Omental fat pad (tissue), 4 donors: ENCODE results near the gene PDE1A. TPM values are rescaled to one million over a fixed set of nuclear protein-coding genes. Genes with fewer than 3 reads are reported as not detected.

Source experiments
- ATAC-seq: fragments of 150-250 bp; one replicate; pipeline ENCODE4 v1.9.1; 2016; ENCODE audit warnings: mild to moderate bottlenecking, moderate library complexity; ENCODE audit not compliant: low FRiP score
- DNase-seq: peaks from one replicate; pipeline ENCODE4 v3.0.0-alpha.2; 2019; ENCODE audit warnings: low spot score
- CTCF ChIP-seq, 3 donors: fragments of 450-650 bp; IDR thresholded peaks; one replicate each; pipeline ENCODE4 v1.5.1; 2016 to 2017; ENCODE audit warnings: antibody characterized with exemption in 3 of 3, mild to moderate bottlenecking in 3 of 3, moderate library complexity in 2 of 3
- total RNA-seq, 4 donors: library from RNA; depleted of rRNA; stranded (reverse); fragments of >200 nt; gene quantifications; one replicate each; pipeline ENCODE4 v1.1.0, GENCODE V29; 2016

Gene PDE1A
- total RNA-seq, 4 donors from 2014 or later, result 7.9 to 28.2 (median 13.1) TPM

GRCh38 chr2:182207049-182207746 is 219.6 kb downstream of the PDE1A start:
- no peak for ATAC-seq
- DNase-seq, result no peak
- TF ChIP-seq CTCF (IDR thresholded peaks at IDR 0.05), result no peak

DNA sequence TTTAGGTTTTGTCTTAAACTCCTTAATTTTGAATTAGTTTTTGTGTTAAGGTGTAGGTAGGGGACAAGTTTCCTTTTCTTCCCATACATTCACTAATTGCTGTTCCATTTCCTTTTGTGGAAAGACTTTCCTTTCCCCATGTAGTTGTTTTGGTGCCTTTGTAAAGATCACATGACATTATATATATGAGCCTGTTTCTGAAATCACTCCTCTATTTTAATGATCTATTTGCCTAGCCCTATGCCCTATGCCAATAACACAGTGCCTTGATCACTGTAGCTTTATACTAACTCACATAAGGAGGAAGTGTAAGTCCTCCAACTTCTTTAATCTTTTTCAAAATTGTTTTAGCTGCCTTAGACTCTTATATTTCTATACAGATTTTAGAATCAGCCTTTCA is 229.3 kb downstream of the PDE1A start:
- TF ChIP-seq CTCF (IDR thresholded peaks at IDR 0.05), result no peak
- DNase-seq, result no peak
- ATAC-seq, result no peak

DNA sequence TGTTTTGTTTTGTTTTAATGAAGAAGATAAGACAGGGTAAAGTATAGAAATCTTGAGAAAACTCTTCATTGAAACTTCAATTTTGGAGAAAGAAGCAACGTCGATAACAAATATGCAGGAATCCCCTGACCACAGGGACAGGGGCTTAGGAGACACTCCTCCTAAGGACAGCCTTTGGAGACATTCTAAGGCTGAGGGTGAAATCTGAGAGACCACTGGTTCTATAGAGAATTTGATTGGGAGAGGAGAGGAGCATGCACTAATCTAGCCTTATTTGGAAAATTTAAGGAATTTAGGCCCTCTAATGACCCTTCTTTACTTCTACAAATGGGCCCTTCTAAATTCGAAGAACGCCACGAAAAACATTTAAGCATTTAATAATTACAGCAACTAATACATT is 233.5 kb downstream of the PDE1A start:
- no peak for ATAC-seq
- DNase-seq, result no peak
- no peak for TF ChIP-seq CTCF (IDR thresholded peaks at IDR 0.05)

DNA sequence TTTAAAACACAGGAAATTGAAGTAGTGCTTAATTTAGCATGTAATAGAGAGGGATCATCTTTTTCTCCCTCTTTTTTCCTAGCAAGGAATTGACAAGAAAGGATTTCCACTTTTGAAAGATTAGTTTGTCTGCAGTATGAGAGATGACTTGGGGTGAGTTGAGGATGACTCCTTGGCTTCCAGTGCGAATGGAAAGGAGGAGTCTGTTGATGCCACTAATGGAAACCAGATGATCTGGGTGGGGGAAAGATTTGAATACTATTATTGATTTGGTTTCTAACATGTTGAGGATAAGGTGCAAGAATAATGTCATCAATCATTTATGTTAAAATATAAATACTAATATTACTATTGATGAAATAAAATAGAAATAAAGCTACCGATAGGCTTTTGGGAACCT is 235.8 kb downstream of the PDE1A start:
- no peak for DNase-seq
- ATAC-seq, result no peak
- TF ChIP-seq CTCF (IDR thresholded peaks at IDR 0.05), result no peak

- ATAC-seq, result no peak
- no peak for TF ChIP-seq CTCF (IDR thresholded peaks at IDR 0.05)
- no peak for DNase-seq
Measured at GRCh38 chr2:182187130-182187529, 239.7 kb downstream of the PDE1A start.

GRCh38 chr2:182186132-182186735 is 240.6 kb downstream of the PDE1A start:
- no peak for DNase-seq
- peak in 2 of 3 donors; percentile 45 to 46 for TF ChIP-seq CTCF (IDR thresholded peaks at IDR 0.05)
- ATAC-seq, result no peak

DNA sequence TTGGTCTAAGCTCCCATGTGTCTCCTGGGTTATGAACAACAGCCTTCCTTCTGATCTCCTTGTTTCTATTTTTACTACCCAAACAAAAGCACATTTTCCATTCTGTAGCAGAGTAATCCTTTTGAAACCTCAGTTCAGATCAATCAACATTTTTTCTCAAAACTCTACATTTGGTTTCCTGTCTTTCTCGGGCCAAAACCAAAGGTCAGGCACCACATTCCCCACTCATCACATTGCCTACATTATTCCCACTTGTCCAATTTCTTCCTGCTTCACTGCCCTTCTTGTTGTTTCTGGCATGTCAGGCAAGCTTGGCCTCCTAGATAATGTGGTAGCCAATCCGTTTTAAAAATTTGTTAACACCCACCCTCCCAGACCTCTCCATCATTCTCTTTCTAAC is 244.4 kb downstream of the PDE1A start:
- ATAC-seq (no peak), DNase-seq (no peak)
- TF ChIP-seq CTCF (IDR thresholded peaks at IDR 0.05), result no peak
